ENCODE measurements around the gene IPCEF1.

GRCh38 chr6:154399097-154399496, 42.5 kb upstream of the IPCEF1 start:
- TF ChIP-seq CTCF (conservative IDR thresholded peaks at IDR 0.05) (no peak), EZH2 (IDR thresholded peaks at IDR 0.05; ENCODE audit: low read depth) (no peak)
